Spinal cord (tissue), 10 donors: Measurements from ENCODE around the gene TLCD3B. TPM values are rescaled to one million over a fixed set of nuclear protein-coding genes. Genes with fewer than 3 reads are reported as not detected.
"Not testable (repeated sequence)": the region's sequence is repeated elsewhere in the genome, so short reads cannot be mapped to it uniquely, and the experiment has no call there.

ENCODE experiments used
- DNase-seq, 6 donors: peaks; one replicate each; pipeline versions ENCODE4 v3.0.0 to v3.0.0-alpha.2; 2013 to 2015; ENCODE audit warnings: low spot score in 6 of 6, low read depth in 4 of 6
- H3K27ac ChIP-seq: one replicate; pipeline ENCODE4 v1.5.1; 2013; ENCODE audit warnings: low read depth, low read length, control low read depth
- H3K27me3 ChIP-seq: one replicate; pipeline ENCODE4 v1.6.1; 2013; ENCODE audit warnings: low read length; ENCODE audit not compliant: control insufficient read depth, insufficient read depth
- H3K36me3 ChIP-seq: one replicate; pipeline ENCODE4 v1.6.1; 2013; ENCODE audit warnings: low read length; ENCODE audit not compliant: control insufficient read depth, insufficient read depth
- H3K4me1 ChIP-seq: one replicate; pipeline ENCODE4 v1.6.1; 2013; ENCODE audit warnings: low read length; ENCODE audit not compliant: control insufficient read depth, insufficient read depth
- H3K4me3 ChIP-seq: one replicate; pipeline ENCODE4 v1.5.1; 2013; ENCODE audit warnings: low read depth, low read length, control low read depth
- H3K9me3 ChIP-seq: one replicate; pipeline ENCODE4 v1.6.1; 2013; ENCODE audit warnings: low read length; ENCODE audit not compliant: control insufficient read depth, insufficient read depth
- WGBS: methylation state at CpG from one replicate; pipeline ENCODE4 v1.1.5; 2013; ENCODE audit warnings: missing lambda C conversion rate; ENCODE audit not compliant: insufficient coverage; 5-methylcytosine and 5-hydroxymethylcytosine counted together
- polyA plus RNA-seq, 2 donors: library from polyadenylated mRNA; unstranded; fragments of 120-200 nt; gene quantifications; one replicate each; pipeline ENCODE4 v1.2.1, GENCODE V29; 2013; ENCODE audit not compliant: insufficient read length in 2 of 2
- total RNA-seq, 2 donors: library from RNA; depleted of rRNA in 1 of 2; stranded (reverse); fragments of 120-200 nt in 1 of 2; fragments of >200 nt in 1 of 2; gene quantifications; one replicate each; pipeline versions ENCODE4 v1.2.3 to v1.2.4, GENCODE V29; 2013 to 2014
- donor health status: healthy.

The TLCD3B gene
- total and polyA plus RNA-seq, 4 donors = 10.2 to 136 (median 69.1) TPM

DNA sequence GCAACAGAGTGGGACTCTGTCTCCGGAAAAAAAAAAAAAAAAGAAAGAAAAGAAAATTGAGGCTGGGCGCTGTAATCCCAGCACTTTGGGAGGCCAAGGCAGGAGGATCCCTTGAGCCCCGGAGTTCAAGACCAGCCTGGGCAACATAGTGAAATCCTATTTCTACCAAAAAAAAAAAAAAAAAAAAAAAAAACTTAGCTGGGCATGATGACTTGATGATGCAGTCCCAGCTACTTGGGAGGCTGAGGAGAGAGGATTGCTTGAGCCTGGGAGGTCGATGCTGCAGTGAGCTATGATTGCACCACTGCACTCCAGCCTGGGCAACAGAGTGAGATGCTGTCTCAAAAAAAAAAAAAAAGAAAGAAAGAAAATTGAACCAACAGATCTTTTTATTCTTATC, 13.1 kb downstream of the TLCD3B start:
- H3K36me3 ChIP-seq, DNase-seq, H3K4me3 ChIP-seq, H3K27ac ChIP-seq, H3K9me3 ChIP-seq, H3K27me3 ChIP-seq: not testable (repeated sequence)
- peaks cover 15% of the 10 kb centered on the region for H3K4me1 ChIP-seq
- no CpG with 5 or more reads among the region's 4 CpGs for WGBS

- DNase-seq = no peak
- no peaks in the 10 kb centered on the region for H3K36me3 ChIP-seq
- H3K4me1 ChIP-seq = peaks cover 16% of the 10 kb centered on the region
- no peaks in the 10 kb centered on the region for H3K27me3 ChIP-seq
- no peaks in the 10 kb centered on the region for H3K9me3 ChIP-seq
- no peak overlapping the region for H3K4me3 ChIP-seq
- H3K27ac ChIP-seq = no peak overlapping the region
- 100% methylated on average over 1 of the region's 2 CpGs for WGBS
Measured at GRCh38 chr16:30017277-30017656, 13.8 kb downstream of the TLCD3B start.

- peaks cover 18% of the 10 kb centered on the region for H3K4me1 ChIP-seq
- 100% methylated on average over 3 of the region's 8 CpGs for WGBS
- no peak overlapping the region for H3K4me3 ChIP-seq
- no peak overlapping the region for H3K27ac ChIP-seq
- no peaks in the 10 kb centered on the region for H3K36me3 ChIP-seq
- no peaks in the 10 kb centered on the region for H3K9me3 ChIP-seq
- no peak for DNase-seq
- H3K27me3 ChIP-seq = peaks cover 4% of the 10 kb centered on the region
Measured at GRCh38 chr16:30016555-30017276, 14.4 kb downstream of the TLCD3B start.

DNA sequence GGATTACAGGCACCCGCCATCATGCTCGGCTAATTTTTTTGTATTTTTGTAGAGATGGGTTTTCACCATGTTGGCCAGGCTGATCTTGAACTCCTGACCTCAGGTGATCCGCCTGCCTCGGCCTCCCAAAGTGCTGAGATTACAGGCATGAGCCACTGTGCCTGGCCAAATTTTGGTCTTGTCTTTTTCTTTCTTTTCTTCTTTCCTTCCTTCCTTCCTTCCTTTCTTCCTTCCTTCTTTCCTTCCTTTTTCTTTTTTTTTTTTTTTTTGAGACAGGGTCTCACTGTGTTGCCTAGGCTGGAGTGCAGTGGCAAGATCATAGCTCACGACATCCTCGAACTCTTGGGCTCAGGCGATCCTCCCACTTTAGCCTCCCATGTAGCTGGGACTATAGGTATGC, 15.6 kb downstream of the TLCD3B start:
- not testable (repeated sequence) for DNase-seq, H3K27me3 ChIP-seq, H3K36me3 ChIP-seq, H3K27ac ChIP-seq, H3K4me3 ChIP-seq, H3K9me3 ChIP-seq
- peaks cover 12% of the 10 kb centered on the region for H3K4me1 ChIP-seq
- WGBS = 86% methylated on average over 7 of the region's 7 CpGs

DNA sequence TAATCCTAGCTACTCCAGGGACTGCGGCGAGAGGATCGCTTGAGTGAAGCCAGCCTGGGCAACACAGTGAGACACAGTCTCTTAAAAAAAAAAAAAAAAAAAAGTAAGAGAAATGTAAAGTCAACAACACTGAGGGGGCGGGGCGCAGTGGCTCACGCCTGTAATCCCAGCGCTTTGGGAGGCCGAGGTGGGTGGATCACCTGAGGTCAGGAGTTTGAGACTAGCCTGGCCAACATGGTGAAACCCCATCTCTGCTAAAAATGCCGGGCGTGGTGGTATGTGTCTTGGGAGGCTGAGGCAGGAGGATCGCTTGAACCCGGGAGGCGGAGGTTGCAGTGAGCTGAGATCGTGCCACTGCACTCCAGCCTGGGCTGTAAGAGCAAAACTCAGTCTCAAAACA, 18.5 kb downstream of the TLCD3B start:
- Histone ChIP-seq H3K27me3 (peaks cover 15% of the 10 kb centered on the region), H3K36me3 (peaks cover 14% of the 10 kb centered on the region), H3K4me1 (peaks cover 26% of the 10 kb centered on the region)
- not testable (repeated sequence) for DNase-seq, H3K4me3 ChIP-seq, H3K9me3 ChIP-seq, H3K27ac ChIP-seq
- WGBS = 81% methylated on average over 5 of the region's 14 CpGs

GRCh38 chr16:30011714-30012504, 19.2 kb downstream of the TLCD3B start:
- peaks cover 15% of the 10 kb centered on the region for H3K27me3 ChIP-seq
- H3K9me3 ChIP-seq = no peaks in the 10 kb centered on the region
- no peak overlapping the region for H3K27ac ChIP-seq
- peaks cover 21% of the 10 kb centered on the region for H3K36me3 ChIP-seq
- no peak for DNase-seq
- peaks cover 26% of the 10 kb centered on the region for H3K4me1 ChIP-seq
- 17% methylated on average over 28 of the region's 31 CpGs for WGBS
- H3K4me3 ChIP-seq = no peak overlapping the region

- Histone ChIP-seq H3K4me1 (peaks cover 26% of the 10 kb centered on the region), H3K4me3 (peak within 1 kb of the TSS; percentile 41), H3K9me3 (no peaks in the 10 kb centered on the region), H3K27ac (no peak within 1 kb of the TSS), H3K27me3 (peaks cover 15% of the 10 kb centered on the region), H3K36me3 (peaks cover 29% of the 10 kb centered on the region)
- under 1% methylated on average over 72 of the region's 99 CpGs for WGBS
- DNase-seq = peak in 4 of 6 donors; percentile 35 to 92 (median 60)
Measured at GRCh38 chr16:30010844-30011713, 20.0 kb downstream of the TLCD3B start, which contains the start of gene DOC2A. Gene DOC2A, minus strand, starts transcription at chr16:30011027. Its CDS starts 805 bp downstream, at chr16:30010222.

- H3K27ac ChIP-seq = no peak overlapping the region
- H3K27me3 ChIP-seq = peaks cover 15% of the 10 kb centered on the region
- H3K36me3 ChIP-seq = peaks cover 38% of the 10 kb centered on the region
- 24% methylated on average over 27 of the region's 34 CpGs for WGBS
- peak in 1 of 6 donors; percentile 17 for DNase-seq
- no peaks in the 10 kb centered on the region for H3K9me3 ChIP-seq
- H3K4me3 ChIP-seq = peak overlapping the region; percentile 38
- peaks cover 29% of the 10 kb centered on the region for H3K4me1 ChIP-seq
Measured at GRCh38 chr16:30009990-30010843, 20.9 kb downstream of the TLCD3B start.
